Activated naive CD8-positive, alpha-beta T cell treated with anti-CD3 and anti-CD28 coated beads for 36 hours (primary cell): Measurements from ENCODE around the gene LRRC4C. TPM values are rescaled to one million over a fixed set of nuclear protein-coding genes. Genes with fewer than 3 reads are reported as not detected.

Experiments
- DNase-seq: peaks from one replicate; pipeline ENCODE4 v3.0.0; 2021
- H3K27ac Mint-ChIP-seq: one replicate; pipeline ENCODE4 v1.8.0; 2022; ENCODE audit warnings: mild to moderate bottlenecking, moderate library complexity, mixed read lengths
- H3K27me3 Mint-ChIP-seq: one replicate; pipeline ENCODE4 v1.8.0; 2022; ENCODE audit warnings: mild to moderate bottlenecking, mixed read lengths
- H3K36me3 Mint-ChIP-seq: one replicate; pipeline ENCODE4 v1.8.0; 2021; ENCODE audit warnings: mild to moderate bottlenecking, mixed read lengths
- H3K4me1 Mint-ChIP-seq: one replicate; pipeline ENCODE4 v1.8.0; 2021; ENCODE audit warnings: mixed read lengths
- H3K4me3 Mint-ChIP-seq: one replicate; pipeline ENCODE4 v1.8.0; 2022; ENCODE audit warnings: mild to moderate bottlenecking, moderate library complexity, mixed read lengths
- H3K9me3 Mint-ChIP-seq: one replicate; pipeline ENCODE4 v1.8.0; 2022; ENCODE audit warnings: mixed read lengths
- total RNA-seq, 2 experiments: library from RNA; stranded (reverse); gene quantifications; one replicate each; pipeline ENCODE4 v1.2.3, GENCODE V29; 2021

The LRRC4C gene
- total RNA-seq, 2 experiments from 2014 or later: not detected

GRCh38 chr11:40713083-40713482, 746.4 kb downstream of the LRRC4C start:
- Mint-ChIP-seq H3K27me3 (no peaks in the 10 kb centered on the region), H3K27ac (no peak overlapping the region), H3K9me3 (peaks cover 8% of the 10 kb centered on the region), H3K4me3 (no peak overlapping the region), H3K4me1 (no peaks in the 10 kb centered on the region), H3K36me3 (no peaks in the 10 kb centered on the region)
- no peak for DNase-seq

- no peaks in the 10 kb centered on the region for H3K4me1 Mint-ChIP-seq
- peaks cover 7% of the 10 kb centered on the region for H3K9me3 Mint-ChIP-seq
- DNase-seq: no peak
- no peak overlapping the region for H3K27ac Mint-ChIP-seq
- H3K4me3 Mint-ChIP-seq: no peak overlapping the region
- no peaks in the 10 kb centered on the region for H3K27me3 Mint-ChIP-seq
- no peaks in the 10 kb centered on the region for H3K36me3 Mint-ChIP-seq
These were observed 758.4 kb downstream of the LRRC4C start for GRCh38 chr11:40701027-40701426.

GRCh38 chr11:40689823-40690222, 769.6 kb downstream of the LRRC4C start:
- H3K4me1 Mint-ChIP-seq: no peaks in the 10 kb centered on the region
- H3K27ac Mint-ChIP-seq: no peak overlapping the region
- peaks cover 12% of the 10 kb centered on the region for H3K9me3 Mint-ChIP-seq
- DNase-seq: no peak
- H3K36me3 Mint-ChIP-seq: no peaks in the 10 kb centered on the region
- no peak overlapping the region for H3K4me3 Mint-ChIP-seq
- no peaks in the 10 kb centered on the region for H3K27me3 Mint-ChIP-seq

DNA sequence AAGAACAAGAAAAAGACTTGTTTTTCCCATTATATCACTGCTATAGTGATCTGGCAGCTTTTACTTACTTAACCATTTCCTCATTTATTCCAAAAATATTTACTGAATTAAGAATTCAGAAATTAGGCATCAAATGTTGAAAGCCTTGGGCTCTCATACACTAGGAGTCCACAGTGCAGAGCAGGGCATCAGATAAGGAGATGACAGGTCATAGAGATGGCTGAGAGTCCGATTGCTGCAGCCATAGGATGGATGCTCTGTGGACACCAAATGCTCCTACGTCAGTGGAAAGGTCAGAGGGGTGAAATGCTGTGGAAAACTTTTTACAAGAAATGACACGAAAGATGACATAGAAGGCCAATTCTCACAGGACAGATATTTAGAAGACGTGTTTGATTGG, 771.1 kb downstream of the LRRC4C start:
- H3K9me3 Mint-ChIP-seq: peaks cover 8% of the 10 kb centered on the region
- H3K27ac Mint-ChIP-seq: no peak overlapping the region
- no peaks in the 10 kb centered on the region for H3K36me3 Mint-ChIP-seq
- no peak overlapping the region for H3K4me3 Mint-ChIP-seq
- H3K27me3 Mint-ChIP-seq: no peaks in the 10 kb centered on the region
- no peak for DNase-seq
- no peaks in the 10 kb centered on the region for H3K4me1 Mint-ChIP-seq

- Mint-ChIP-seq H3K4me1 (no peaks in the 10 kb centered on the region), H3K36me3 (no peaks in the 10 kb centered on the region), H3K27ac (no peak overlapping the region)
These were observed 772.7 kb downstream of the LRRC4C start for GRCh38 chr11:40686765-40687164.

DNA sequence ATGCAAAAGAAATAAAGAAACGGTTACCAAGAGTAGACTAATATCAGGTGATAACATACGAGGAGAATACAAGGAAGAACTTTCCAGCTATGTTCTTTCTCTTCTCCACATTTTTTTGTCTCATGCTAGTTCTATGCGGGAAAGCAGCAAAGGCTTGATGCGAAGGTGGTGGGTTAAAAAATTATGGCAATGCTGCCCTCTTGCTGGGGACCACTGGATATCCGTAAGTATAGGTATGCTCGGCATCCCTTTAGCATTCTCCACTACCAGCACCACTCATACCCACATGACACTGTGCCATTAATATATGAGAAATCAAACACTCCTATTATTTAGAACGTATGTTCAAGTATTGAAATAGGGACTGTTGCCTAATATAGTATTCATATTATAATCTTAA, 776.4 kb downstream of the LRRC4C start:
- H3K4me3 Mint-ChIP-seq: no peak overlapping the region
- H3K4me1 Mint-ChIP-seq: no peaks in the 10 kb centered on the region
- H3K27me3 Mint-ChIP-seq: no peaks in the 10 kb centered on the region
- peaks cover 5% of the 10 kb centered on the region for H3K9me3 Mint-ChIP-seq
- DNase-seq: no peak
- H3K36me3 Mint-ChIP-seq: no peaks in the 10 kb centered on the region
- H3K27ac Mint-ChIP-seq: no peak overlapping the region

More at GRCh38 chr11:40686765-40687164, 772.7 kb downstream of the LRRC4C start:
- H3K4me3 Mint-ChIP-seq: no peak overlapping the region
- H3K9me3 Mint-ChIP-seq: peaks cover 7% of the 10 kb centered on the region
- no peaks in the 10 kb centered on the region for H3K27me3 Mint-ChIP-seq
- DNase-seq: no peak

- no peaks in the 10 kb centered on the region for H3K36me3 Mint-ChIP-seq
- no peak overlapping the region for H3K27ac Mint-ChIP-seq
- H3K4me1 Mint-ChIP-seq: no peaks in the 10 kb centered on the region
- no peak overlapping the region for H3K4me3 Mint-ChIP-seq
- peaks cover 8% of the 10 kb centered on the region for H3K9me3 Mint-ChIP-seq
- DNase-seq: no peak
- H3K27me3 Mint-ChIP-seq: no peaks in the 10 kb centered on the region
These were observed 780.2 kb downstream of the LRRC4C start for GRCh38 chr11:40679276-40679675.

DNA sequence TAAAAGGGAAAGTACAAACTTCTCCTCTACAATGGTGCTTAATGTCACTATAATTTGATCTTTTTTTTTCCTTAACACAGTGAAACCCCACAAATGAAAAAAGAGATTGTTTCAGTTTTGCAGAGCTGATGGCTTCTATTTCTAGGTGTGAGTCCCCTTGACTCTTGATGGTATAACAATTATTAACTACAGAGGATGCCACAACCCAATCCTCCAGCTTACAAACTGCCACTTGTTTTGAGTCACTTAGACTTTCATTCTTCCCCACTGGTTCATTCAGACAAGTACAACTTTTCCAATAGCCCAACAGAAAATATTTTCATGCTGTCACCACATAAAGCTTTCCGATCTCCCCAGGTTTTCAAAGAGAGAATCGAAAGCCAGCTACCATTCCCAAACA, 812.2 kb downstream of the LRRC4C start:
- Mint-ChIP-seq H3K4me3 (no peak overlapping the region), H3K9me3 (peaks cover 28% of the 10 kb centered on the region), H3K36me3 (no peaks in the 10 kb centered on the region), H3K4me1 (no peaks in the 10 kb centered on the region), H3K27ac (no peak overlapping the region), H3K27me3 (no peaks in the 10 kb centered on the region)
- DNase-seq: no peak

DNA sequence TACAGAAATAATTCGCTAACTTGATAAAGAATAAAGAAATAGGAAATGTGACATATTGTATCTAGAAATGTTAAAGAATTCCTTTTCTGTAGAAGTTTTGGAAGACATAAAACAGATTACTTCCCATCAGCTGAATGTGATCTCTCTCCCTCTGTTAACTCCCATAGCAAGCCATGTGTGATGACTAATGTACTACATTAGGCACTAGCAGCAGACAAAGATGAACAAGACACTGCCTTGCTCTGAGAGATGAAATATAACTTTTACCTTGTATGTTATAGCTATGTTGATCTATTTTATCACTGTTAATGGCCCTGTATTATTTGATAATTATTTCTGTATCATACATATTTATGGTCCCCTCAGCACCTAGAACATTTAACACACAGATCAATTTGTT, 817.2 kb downstream of the LRRC4C start:
- H3K27ac Mint-ChIP-seq: no peak overlapping the region
- H3K36me3 Mint-ChIP-seq: no peaks in the 10 kb centered on the region

DNA sequence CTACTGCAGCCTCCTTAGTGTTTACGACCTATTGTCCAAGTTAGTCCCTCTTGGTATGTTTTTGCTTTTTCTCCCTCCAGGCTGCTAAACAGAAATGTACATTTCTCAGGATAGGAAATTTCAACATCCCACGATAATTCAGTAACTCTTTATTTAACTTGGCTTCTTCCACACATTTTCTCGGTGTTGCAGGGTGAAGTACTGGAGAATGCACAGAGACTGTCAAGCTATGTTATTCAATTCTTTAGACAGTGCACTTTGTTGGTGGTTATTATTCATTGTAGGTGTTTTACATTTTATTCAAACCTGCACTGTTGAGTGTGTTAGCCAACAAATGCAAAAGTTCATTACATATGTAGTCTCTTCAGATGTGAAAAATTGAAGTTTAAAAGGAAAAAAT, 839.8 kb downstream of the LRRC4C start:
- no peak overlapping the region for H3K27ac Mint-ChIP-seq
- no peaks in the 10 kb centered on the region for H3K4me1 Mint-ChIP-seq
- H3K4me3 Mint-ChIP-seq: no peak overlapping the region
- no peaks in the 10 kb centered on the region for H3K36me3 Mint-ChIP-seq
- peaks cover 11% of the 10 kb centered on the region for H3K9me3 Mint-ChIP-seq
- H3K27me3 Mint-ChIP-seq: no peaks in the 10 kb centered on the region
- no peak for DNase-seq

More for the DNA sequence above, 817.2 kb downstream of the LRRC4C start:
- Mint-ChIP-seq H3K4me3 (no peak overlapping the region), H3K27me3 (no peaks in the 10 kb centered on the region), H3K4me1 (no peaks in the 10 kb centered on the region), H3K9me3 (peaks cover 10% of the 10 kb centered on the region)
- DNase-seq: no peak

GRCh38 chr11:40606800-40607199, 852.7 kb downstream of the LRRC4C start:
- H3K4me3 Mint-ChIP-seq: no peak overlapping the region
- no peak for DNase-seq
- H3K36me3 Mint-ChIP-seq: no peaks in the 10 kb centered on the region
- H3K4me1 Mint-ChIP-seq: no peaks in the 10 kb centered on the region
- peaks cover 29% of the 10 kb centered on the region for H3K9me3 Mint-ChIP-seq
- H3K27me3 Mint-ChIP-seq: no peaks in the 10 kb centered on the region
- no peak overlapping the region for H3K27ac Mint-ChIP-seq

DNA sequence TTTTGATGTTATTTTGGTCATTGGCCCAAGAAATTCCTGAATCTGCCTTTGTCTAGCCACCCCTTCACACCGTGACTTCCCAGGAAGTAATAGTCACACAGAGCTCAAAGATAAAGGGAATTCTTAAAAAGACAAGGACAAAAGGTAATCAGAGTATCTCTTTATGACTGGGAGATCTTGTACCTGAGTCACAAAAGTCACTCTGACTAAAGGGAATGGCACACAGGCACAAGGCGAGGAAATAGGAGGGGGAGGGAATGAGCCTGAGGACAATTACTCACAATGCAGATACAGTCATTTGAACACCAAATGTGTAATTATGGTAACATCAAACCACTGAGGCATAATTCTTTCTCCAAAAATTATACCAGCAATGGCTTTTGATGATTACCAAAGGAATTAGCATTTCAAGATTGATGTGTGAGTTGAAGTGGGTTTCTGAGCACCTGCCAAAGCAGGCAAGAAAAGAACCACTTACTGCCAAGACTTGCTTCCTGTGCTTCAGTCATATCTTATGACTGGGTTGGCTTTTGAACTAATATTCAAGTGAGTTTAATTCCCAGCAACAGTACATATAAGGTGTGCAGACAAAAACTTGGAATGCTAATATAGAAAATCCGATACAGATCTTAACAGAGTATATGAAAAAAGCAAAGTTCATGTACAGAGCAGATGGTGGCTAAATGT, 856.4 kb downstream of the LRRC4C start:
- DNase-seq: no peak
- no peak overlapping the region for H3K27ac Mint-ChIP-seq
- peaks cover 21% of the 10 kb centered on the region for H3K9me3 Mint-ChIP-seq
- no peaks in the 10 kb centered on the region for H3K4me1 Mint-ChIP-seq
- H3K27me3 Mint-ChIP-seq: no peaks in the 10 kb centered on the region
- no peak overlapping the region for H3K4me3 Mint-ChIP-seq
- H3K36me3 Mint-ChIP-seq: no peaks in the 10 kb centered on the region

DNA sequence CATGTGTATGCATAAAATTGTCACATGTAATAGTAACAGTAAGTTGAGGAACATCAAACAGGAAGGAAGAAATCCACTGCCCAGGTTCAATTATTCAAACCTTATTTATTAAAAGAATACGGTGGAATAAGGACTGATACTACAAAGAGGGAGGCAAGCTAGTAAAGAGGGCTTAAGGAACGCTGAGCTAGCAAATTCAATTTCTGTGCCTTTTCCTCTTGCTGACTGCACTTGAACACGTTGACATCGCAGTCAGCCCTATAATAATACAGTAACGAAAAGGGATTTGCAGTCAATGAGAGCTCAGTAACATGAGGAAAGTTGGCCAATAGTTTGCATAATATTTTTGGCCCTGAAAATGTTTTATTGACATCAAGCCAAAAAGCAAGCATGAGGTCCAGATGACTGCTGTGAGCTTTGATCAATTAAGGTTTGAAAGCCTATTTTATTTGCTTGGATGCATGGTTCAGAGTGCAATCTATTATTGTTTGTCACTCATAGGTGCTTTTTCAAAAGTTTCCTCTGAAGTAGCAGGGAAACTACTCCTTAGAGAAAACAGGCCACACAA, 861.8 kb downstream of the LRRC4C start:
- H3K9me3 Mint-ChIP-seq: peaks cover 7% of the 10 kb centered on the region
- no peaks in the 10 kb centered on the region for H3K4me1 Mint-ChIP-seq
- no peak overlapping the region for H3K27ac Mint-ChIP-seq
- H3K4me3 Mint-ChIP-seq: no peak overlapping the region
- DNase-seq: no peak
- H3K27me3 Mint-ChIP-seq: no peaks in the 10 kb centered on the region
- H3K36me3 Mint-ChIP-seq: no peaks in the 10 kb centered on the region

DNA sequence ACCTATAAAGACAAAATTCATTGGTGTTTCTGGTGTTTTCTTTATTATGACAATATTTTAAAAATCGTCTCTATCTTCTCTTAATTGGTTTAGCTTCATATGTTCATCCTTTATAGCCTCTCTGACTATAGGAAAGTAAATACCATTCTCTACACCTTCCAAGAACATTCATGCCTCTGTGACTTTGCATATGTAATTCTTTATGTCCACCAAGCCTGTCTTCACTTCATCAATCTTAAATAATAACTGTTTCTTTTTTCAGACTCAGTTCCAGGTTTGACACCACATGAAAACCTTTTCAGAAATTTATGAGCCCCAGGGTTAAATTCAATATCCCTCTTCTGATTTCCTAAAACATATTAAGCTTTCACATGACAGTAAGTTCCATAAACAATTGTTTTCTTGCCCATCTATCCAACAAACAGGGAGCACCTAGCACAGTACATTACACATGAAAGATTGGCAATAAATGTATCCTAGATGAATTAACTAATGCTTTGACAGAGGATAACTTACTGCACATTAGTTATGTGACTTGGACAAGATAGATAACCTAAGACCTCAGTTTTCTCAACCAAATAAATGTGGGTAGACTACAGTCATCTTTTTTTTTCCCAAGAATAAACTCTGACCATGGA, 886.1 kb downstream of the LRRC4C start:
- H3K9me3 Mint-ChIP-seq: peaks cover 7% of the 10 kb centered on the region
- H3K4me1 Mint-ChIP-seq: no peaks in the 10 kb centered on the region
- DNase-seq: no peak
- no peak overlapping the region for H3K27ac Mint-ChIP-seq
- no peaks in the 10 kb centered on the region for H3K27me3 Mint-ChIP-seq
- no peaks in the 10 kb centered on the region for H3K36me3 Mint-ChIP-seq
- H3K4me3 Mint-ChIP-seq: no peak overlapping the region

DNA sequence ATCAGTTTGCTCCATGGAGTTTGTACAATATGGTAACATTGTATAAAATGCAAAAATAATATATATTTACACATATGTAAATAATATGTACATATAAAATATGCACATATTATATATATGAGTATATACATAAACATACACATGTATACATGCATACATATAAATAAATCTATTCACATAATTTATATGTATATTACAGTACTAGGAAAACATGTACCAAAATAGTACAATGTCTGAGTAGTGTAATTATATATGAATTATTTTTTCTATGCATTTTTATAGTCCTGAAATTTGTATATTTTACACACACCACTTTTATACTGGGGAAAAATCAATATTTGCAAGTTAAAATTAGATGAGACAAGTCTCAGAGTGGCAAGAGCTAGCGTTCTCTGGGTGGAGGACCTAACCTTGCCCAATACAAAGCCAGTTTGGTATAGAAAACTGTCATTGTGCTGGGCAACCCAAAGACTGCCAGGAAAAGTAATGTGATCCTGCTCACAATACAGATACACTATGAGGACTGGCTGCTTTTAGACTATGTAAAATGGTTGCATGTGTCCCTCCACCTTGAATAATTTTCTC, 889.4 kb downstream of the LRRC4C start:
- peaks cover 6% of the 10 kb centered on the region for H3K9me3 Mint-ChIP-seq
- no peak overlapping the region for H3K4me3 Mint-ChIP-seq
- H3K36me3 Mint-ChIP-seq: no peaks in the 10 kb centered on the region
- no peaks in the 10 kb centered on the region for H3K27me3 Mint-ChIP-seq
- DNase-seq: no peak
- H3K4me1 Mint-ChIP-seq: no peaks in the 10 kb centered on the region
- no peak overlapping the region for H3K27ac Mint-ChIP-seq
